Upper lobe of left lung (tissue), 4 donors: ENCODE measurements around the gene KCNJ9.

Experiments used
- CTCF ChIP-seq, 6 experiments: fragments of 450-650 bp in 4 of 6; fragments of 200-600 bp in 2 of 6; sonication (generic) in 2 of 6; IDR thresholded peaks; one replicate each; pipeline ENCODE4 v1.5.1; 2016 to 2019; ENCODE audit warnings: antibody characterized with exemption in 6 of 6
- POLR2A ChIP-seq, 4 donors: fragments of 450-650 bp; IDR thresholded peaks; one replicate each; pipeline ENCODE4 v1.5.1; 2016 to 2017; ENCODE audit warnings: antibody characterized with exemption in 4 of 4, mild to moderate bottlenecking in 2 of 4

GRCh38 chr1:160130486-160130885 is 49.1 kb downstream of the KCNJ9 start:
- no peak for TF ChIP-seq POLR2A (IDR thresholded peaks at IDR 0.05)
- no peak for TF ChIP-seq CTCF (IDR thresholded peaks at IDR 0.05)
